ENCODE measurements around the gene CRYL1. TPM values are rescaled to one million over a fixed set of nuclear protein-coding genes. Genes with fewer than 3 reads are reported as not detected.

Gene CRYL1
- total and polyA plus RNA-seq, 7 donors = 6.4 to 18.5 (median 12.9) TPM

DNA sequence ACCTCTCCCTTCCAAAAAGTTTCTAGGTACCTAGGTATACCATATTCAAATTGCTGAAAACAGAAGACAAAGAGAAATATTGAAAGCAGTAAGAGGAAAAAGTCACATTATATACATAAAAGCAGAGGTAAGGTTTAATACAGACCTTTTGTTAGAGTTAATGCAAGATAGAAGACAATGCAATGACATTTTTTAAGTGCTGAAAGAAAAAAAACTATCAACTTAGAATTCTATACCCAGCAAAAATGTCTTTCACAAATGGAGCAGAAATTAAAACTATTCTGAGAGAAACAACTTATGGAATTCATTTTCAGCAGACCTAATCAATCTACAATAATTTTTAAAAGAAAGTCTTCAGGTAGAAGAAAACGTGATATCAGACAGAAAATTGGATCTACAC lies 77.2 kb downstream of the CRYL1 start:
- 88 to 94% (median 89%) methylated on average over 1 of the region's 1 CpG for WGBS, 3 donors
- peaks cover 11% of the 10 kb centered on the region for H3K9me3 ChIP-seq
- intact Hi-C loops (cut with DNase I) = no loop called here
- no peaks in the 10 kb centered on the region for H3K27me3 ChIP-seq (ENCODE audit: insufficient read depth in 3 of 3, low read length in 2 of 3)
- H3K4me3 ChIP-seq = no peak overlapping the region
- H3K36me3 ChIP-seq (ENCODE audit: insufficient read depth in 1 of 2, low read depth in 1 of 2) = no peaks in the 10 kb centered on the region
- H3K27ac ChIP-seq = no peak overlapping the region
- ATAC-seq = no peak
- H3K4me1 ChIP-seq = no peaks in the 10 kb centered on the region
- no peak for DNase-seq
- TF ChIP-seq, protein P1, sequence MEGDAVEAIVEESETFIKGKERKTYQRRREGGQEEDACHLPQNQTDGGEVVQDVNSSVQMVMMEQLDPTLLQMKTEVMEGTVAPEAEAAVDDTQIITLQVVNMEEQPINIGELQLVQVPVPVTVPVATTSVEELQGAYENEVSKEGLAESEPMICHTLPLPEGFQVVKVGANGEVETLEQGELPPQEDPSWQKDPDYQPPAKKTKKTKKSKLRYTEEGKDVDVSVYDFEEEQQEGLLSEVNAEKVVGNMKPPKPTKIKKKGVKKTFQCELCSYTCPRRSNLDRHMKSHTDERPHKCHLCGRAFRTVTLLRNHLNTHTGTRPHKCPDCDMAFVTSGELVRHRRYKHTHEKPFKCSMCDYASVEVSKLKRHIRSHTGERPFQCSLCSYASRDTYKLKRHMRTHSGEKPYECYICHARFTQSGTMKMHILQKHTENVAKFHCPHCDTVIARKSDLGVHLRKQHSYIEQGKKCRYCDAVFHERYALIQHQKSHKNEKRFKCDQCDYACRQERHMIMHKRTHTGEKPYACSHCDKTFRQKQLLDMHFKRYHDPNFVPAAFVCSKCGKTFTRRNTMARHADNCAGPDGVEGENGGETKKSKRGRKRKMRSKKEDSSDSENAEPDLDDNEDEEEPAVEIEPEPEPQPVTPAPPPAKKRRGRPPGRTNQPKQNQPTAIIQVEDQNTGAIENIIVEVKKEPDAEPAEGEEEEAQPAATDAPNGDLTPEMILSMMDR (IDR thresholded peaks at IDR 0.05) = no peak

DNA sequence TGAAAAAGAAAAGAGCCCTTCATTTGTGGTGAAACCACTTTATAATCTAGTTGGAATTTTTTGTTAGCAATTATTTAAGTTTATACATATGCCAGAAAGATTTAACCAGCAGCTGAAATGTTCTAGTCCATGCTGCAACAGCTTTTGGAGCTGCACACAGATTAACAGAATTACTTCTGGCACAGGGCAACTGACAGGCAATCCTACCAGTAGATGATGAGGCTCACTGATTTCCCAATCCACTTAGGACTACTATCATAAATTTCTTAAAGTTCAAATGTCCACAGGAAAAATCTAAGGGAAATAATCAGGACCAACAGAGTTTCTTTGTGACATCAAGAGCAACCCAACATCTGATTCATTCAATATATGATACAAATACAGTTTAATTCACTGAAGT lies 78.8 kb downstream of the CRYL1 start:
- TF ChIP-seq, protein P1 (IDR thresholded peaks at IDR 0.05) = no peak
- H3K27ac ChIP-seq = no peak overlapping the region
- peaks cover 11% of the 10 kb centered on the region for H3K9me3 ChIP-seq
- intact Hi-C loops (cut with DNase I) = no loop called here
- H3K4me1 ChIP-seq = no peaks in the 10 kb centered on the region
- DNase-seq = no peak
- H3K36me3 ChIP-seq (ENCODE audit: insufficient read depth in 1 of 2, low read depth in 1 of 2) = no peaks in the 10 kb centered on the region
- no peak for ATAC-seq
- no peaks in the 10 kb centered on the region for H3K27me3 ChIP-seq (ENCODE audit: insufficient read depth in 3 of 3, low read length in 2 of 3)
- no peak overlapping the region for H3K4me3 ChIP-seq

DNA sequence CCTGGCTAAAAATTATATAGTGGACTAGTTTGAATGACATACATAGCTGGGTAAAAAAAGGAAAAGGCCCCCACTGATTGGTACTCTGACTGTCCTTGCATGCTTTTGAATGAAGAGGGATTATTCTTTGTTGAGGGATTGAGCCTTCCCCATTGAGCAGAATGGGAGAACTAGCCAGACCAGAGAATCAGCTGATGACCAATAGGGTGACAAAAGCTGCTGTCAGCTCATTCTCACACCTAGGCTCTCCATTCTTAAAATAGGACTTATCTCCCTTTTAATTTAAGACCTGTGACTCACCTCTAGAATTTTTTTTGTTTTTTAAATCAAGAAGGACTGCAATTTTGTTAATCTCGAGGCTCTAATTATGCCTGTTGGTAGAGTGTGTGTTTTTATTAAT lies 79.3 kb downstream of the CRYL1 start:
- Histone ChIP-seq H3K36me3 (ENCODE audit: insufficient read depth in 1 of 2, low read depth in 1 of 2) (no peaks in the 10 kb centered on the region), H3K27me3 (ENCODE audit: insufficient read depth in 3 of 3, low read length in 2 of 3) (no peaks in the 10 kb centered on the region), H3K27ac (no peak overlapping the region), H3K9me3 (peaks cover 11% of the 10 kb centered on the region), H3K4me3 (no peak overlapping the region), H3K4me1 (no peaks in the 10 kb centered on the region)
- WGBS, 3 donors = 84 to 95% (median 87%) methylated on average over 1 of the region's 1 CpG
- intact Hi-C loops (cut with DNase I) = no loop called here
- no peak for DNase-seq
- TF ChIP-seq, protein P1 (IDR thresholded peaks at IDR 0.05) = no peak
- peak in 1 of 4 donors; percentile 53 for ATAC-seq

DNA sequence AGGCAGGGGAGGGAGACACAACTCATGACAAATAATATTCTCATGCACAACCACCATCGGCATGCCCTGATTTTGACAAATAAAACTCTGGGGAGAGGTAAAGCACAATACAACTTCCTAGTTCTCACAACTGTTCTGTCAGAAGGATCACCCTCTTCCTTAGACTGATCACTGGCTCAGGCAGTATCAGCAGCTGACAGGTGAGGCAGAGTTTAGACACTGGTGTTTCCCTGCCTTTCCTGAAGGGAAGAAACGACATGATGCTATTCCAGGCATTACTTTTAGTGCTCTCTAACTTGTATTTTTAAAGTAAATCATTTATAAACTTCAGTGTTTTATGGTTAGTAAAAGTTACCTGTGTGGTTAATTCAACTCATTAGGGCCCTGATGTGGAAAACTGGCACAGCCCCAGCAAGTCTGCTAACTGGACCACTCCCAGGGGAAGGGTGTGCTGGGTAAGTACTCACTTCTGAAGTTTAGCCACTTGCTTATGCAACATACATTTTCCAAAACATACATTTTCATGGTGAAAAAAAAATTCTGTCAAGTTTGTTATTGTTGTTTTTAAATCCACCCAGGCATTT lies 82.8 kb downstream of the CRYL1 start:
- Histone ChIP-seq H3K4me3 (no peak overlapping the region), H3K4me1 (no peaks in the 10 kb centered on the region), H3K27me3 (ENCODE audit: insufficient read depth in 3 of 3, low read length in 2 of 3) (no peaks in the 10 kb centered on the region), H3K9me3 (no peaks in the 10 kb centered on the region), H3K36me3 (ENCODE audit: insufficient read depth in 1 of 2, low read depth in 1 of 2) (no peaks in the 10 kb centered on the region), H3K27ac (no peak overlapping the region)
- ATAC-seq (no peak), DNase-seq (no peak)
- TF ChIP-seq, protein P1 (IDR thresholded peaks at IDR 0.05) = no peak
- WGBS, 3 donors = 59 to 62% (median 60%) methylated on average over 2 of the region's 2 CpGs
- intact Hi-C loops (cut with DNase I) = no loop called here

DNA sequence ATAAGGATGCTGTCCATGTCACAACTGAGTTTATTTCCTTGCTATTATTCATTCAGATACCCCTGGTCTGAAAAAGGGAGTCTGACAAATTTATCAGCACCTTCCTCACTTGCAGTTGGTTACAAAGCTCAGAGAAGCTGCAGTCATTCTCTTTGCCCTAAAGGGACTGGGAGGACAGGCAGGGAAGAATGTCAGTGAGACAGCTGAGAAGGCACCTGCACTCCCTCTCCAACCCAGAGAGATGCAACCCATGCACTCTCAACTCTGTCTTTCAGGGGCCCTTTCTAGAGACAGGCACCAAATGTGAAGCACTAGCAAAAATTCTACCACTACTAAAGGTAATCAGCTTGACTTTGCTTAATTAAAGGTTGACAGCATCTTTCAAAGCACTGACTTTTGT lies 83.3 kb downstream of the CRYL1 start:
- Histone ChIP-seq H3K36me3 (ENCODE audit: insufficient read depth in 1 of 2, low read depth in 1 of 2) (no peaks in the 10 kb centered on the region), H3K27ac (no peak overlapping the region), H3K9me3 (no peaks in the 10 kb centered on the region), H3K4me1 (no peaks in the 10 kb centered on the region), H3K4me3 (no peak overlapping the region), H3K27me3 (ENCODE audit: insufficient read depth in 3 of 3, low read length in 2 of 3) (no peaks in the 10 kb centered on the region)
- intact Hi-C loops (cut with DNase I) = no loop called here
- TF ChIP-seq, protein P1 (IDR thresholded peaks at IDR 0.05) = no peak
- DNase-seq (no peak), ATAC-seq (no peak)

All from psoas muscle (tissue), 8 donors.